Activated CD4-positive, alpha-beta T cell treated with anti-CD3 and anti-CD28 coated beads, Interleukin-2, amount 50 U/mL, for 4 hours (primary cell): ENCODE measurements around the gene NDUFC2.

Source experiments
- DNase-seq, 2 experiments: peaks; one replicate each; pipeline ENCODE4 v3.0.0-alpha.2; 2020

The NDUFC2 gene

GRCh38 chr11:78025378-78025777, 54.3 kb downstream of the NDUFC2 start:
- DNase-seq, result no peak

GRCh38 chr11:78023426-78023825, 56.2 kb downstream of the NDUFC2 start:
- no peak for DNase-seq

GRCh38 chr11:78022397-78023396, 57.0 kb downstream of the NDUFC2 start, which contains the start of gene KCTD14:
Gene KCTD14, minus strand, starts transcription at chr11:78023276. Its CDS starts 27 bp downstream, at chr11:78023249.
- no peak for DNase-seq

- DNase-seq, result no peak
Measured at GRCh38 chr11:78021611-78022010, 58.1 kb downstream of the NDUFC2 start.

GRCh38 chr11:78020246-78020645, 59.4 kb downstream of the NDUFC2 start:
- DNase-seq, result no peak

GRCh38 chr11:78019808-78020207, 59.9 kb downstream of the NDUFC2 start:
- DNase-seq, result no peak
